Central memory CD8-positive, alpha-beta T cell (primary cell): ENCODE data around the gene AGMO.

Source experiments
- ATAC-seq: fragments of 150-1000 bp; cut with Tn5 transposase; replicated peaks from 2 replicates; pipeline ENCODE4 v1.10.0; 2022; ENCODE audit warnings: mild to moderate bottlenecking, moderate FRiP score, moderate number of reproducible peaks; ENCODE audit not compliant: poor library complexity, severe bottlenecking; ENCODE audit errors: extremely low read depth
- DNase-seq, 2 donors: peaks; one replicate each; pipeline ENCODE4 v3.0.0; 2021; ENCODE audit warnings: low spot score in 2 of 2
- H3K27ac Mint-ChIP-seq: one replicate; pipeline ENCODE4 v1.8.0; 2022; ENCODE audit warnings: low read depth, mild to moderate bottlenecking, moderate library complexity, mixed read lengths
- H3K27me3 Mint-ChIP-seq: one replicate; pipeline ENCODE4 v1.8.0; 2022; ENCODE audit warnings: mixed read lengths
- H3K36me3 Mint-ChIP-seq: one replicate; pipeline ENCODE4 v1.8.0; 2022; ENCODE audit warnings: mild to moderate bottlenecking, moderate library complexity, mixed read lengths; ENCODE audit not compliant: insufficient read depth
- H3K4me1 Mint-ChIP-seq: one replicate; pipeline ENCODE4 v1.8.0; 2022; ENCODE audit warnings: mixed read lengths
- H3K4me3 Mint-ChIP-seq: one replicate; pipeline ENCODE4 v1.8.0; 2022; ENCODE audit warnings: mild to moderate bottlenecking, moderate library complexity, mixed read lengths
- H3K9me3 Mint-ChIP-seq: one replicate; pipeline ENCODE4 v1.8.0; 2022; ENCODE audit warnings: mixed read lengths

Gene AGMO

GRCh38 chr7:15487896-15488295 lies 73.9 kb downstream of the AGMO start:
- DNase-seq, result no peak
- no peaks in the 10 kb centered on the region for H3K36me3 Mint-ChIP-seq
- H3K27me3 Mint-ChIP-seq, result no peaks in the 10 kb centered on the region
- H3K4me3 Mint-ChIP-seq, result no peak overlapping the region
- ATAC-seq, result no peak
- no peaks in the 10 kb centered on the region for H3K4me1 Mint-ChIP-seq
- H3K9me3 Mint-ChIP-seq, result peaks cover 11% of the 10 kb centered on the region
- no peak overlapping the region for H3K27ac Mint-ChIP-seq

GRCh38 chr7:15485998-15486397 lies 75.8 kb downstream of the AGMO start:
- no peak for ATAC-seq
- no peaks in the 10 kb centered on the region for H3K36me3 Mint-ChIP-seq
- no peaks in the 10 kb centered on the region for H3K27me3 Mint-ChIP-seq
- H3K27ac Mint-ChIP-seq, result no peak overlapping the region
- no peaks in the 10 kb centered on the region for H3K4me1 Mint-ChIP-seq
- no peak for DNase-seq
- H3K9me3 Mint-ChIP-seq, result peaks cover 16% of the 10 kb centered on the region
- no peak overlapping the region for H3K4me3 Mint-ChIP-seq

DNA sequence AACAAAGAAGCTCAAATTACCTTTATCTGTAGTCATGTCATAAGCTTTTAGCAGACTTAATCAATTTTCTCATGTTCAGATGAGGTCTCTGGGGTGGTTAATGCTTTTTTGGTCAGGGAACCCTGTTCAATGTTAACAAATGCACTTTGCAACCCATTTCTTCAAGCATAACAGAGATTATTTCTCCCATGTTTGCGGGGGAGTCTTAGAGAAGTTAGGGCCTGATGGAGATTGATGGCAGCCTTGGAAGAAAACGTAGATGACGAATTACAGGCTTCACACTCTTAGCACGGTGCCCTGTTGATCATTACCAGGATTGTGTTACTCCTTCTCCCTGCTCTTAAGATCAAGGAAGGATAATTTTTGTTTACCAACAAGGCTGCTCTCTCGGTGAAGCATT lies 76.4 kb downstream of the AGMO start:
- Mint-ChIP-seq H3K27ac (no peak overlapping the region), H3K27me3 (no peaks in the 10 kb centered on the region), H3K36me3 (no peaks in the 10 kb centered on the region), H3K9me3 (peaks cover 16% of the 10 kb centered on the region), H3K4me1 (no peaks in the 10 kb centered on the region), H3K4me3 (no peak overlapping the region)
- no peak for ATAC-seq
- no peak for DNase-seq

GRCh38 chr7:15481132-15481531 lies 80.7 kb downstream of the AGMO start:
- no peak for DNase-seq
- Mint-ChIP-seq H3K9me3 (peaks cover 30% of the 10 kb centered on the region), H3K36me3 (no peaks in the 10 kb centered on the region), H3K4me1 (no peaks in the 10 kb centered on the region), H3K27ac (no peak overlapping the region), H3K4me3 (no peak overlapping the region), H3K27me3 (no peaks in the 10 kb centered on the region)
- no peak for ATAC-seq

DNA sequence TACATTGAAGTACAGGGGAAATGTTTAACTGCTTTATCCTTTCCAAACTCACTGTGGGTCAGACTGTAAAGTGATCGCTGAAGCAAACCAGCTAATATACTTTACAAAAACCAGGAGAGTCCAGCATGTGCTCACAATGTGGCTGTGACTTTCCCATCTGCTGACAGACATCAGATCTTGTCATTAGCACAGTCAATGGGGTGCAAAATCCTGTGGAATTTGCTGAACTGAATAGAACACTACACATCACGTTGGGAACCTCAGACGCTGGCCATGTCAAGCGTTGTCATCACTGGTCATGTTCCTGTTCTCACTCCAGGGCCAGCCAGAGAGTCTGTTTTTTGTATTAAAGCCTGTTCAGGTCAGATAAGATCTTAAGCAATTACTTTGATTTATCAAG lies 83.4 kb downstream of the AGMO start:
- Mint-ChIP-seq H3K9me3 (peaks cover 20% of the 10 kb centered on the region), H3K36me3 (no peaks in the 10 kb centered on the region), H3K27me3 (no peaks in the 10 kb centered on the region), H3K27ac (no peak overlapping the region), H3K4me1 (no peaks in the 10 kb centered on the region), H3K4me3 (no peak overlapping the region)
- ATAC-seq (no peak), DNase-seq (no peak)

DNA sequence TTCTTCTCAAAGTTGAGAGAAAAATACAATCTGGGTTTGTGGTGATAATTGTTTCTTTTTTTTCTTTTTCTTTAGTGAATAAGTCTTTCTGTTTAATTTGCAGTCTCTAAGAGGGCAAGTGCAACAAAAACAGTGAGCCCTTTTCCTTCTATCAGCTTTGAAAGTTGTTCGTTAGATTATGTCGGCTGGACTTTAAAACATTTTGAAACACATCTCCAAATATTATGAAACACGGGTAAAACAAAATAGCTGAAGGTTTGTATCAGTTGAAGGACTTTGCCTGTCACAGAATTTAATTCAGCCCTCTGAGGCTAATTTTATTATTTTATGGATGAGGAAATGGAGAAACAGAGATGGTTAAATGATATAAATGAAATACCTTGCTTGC lies 85.3 kb downstream of the AGMO start:
- Mint-ChIP-seq H3K27ac (no peak overlapping the region), H3K36me3 (no peaks in the 10 kb centered on the region), H3K4me1 (no peaks in the 10 kb centered on the region), H3K27me3 (no peaks in the 10 kb centered on the region), H3K4me3 (no peak overlapping the region), H3K9me3 (peaks cover 15% of the 10 kb centered on the region)
- no peak for DNase-seq
- no peak for ATAC-seq

- Mint-ChIP-seq H3K4me1 (no peaks in the 10 kb centered on the region), H3K27me3 (no peaks in the 10 kb centered on the region), H3K9me3 (peaks cover 15% of the 10 kb centered on the region), H3K27ac (no peak overlapping the region), H3K4me3 (no peak overlapping the region), H3K36me3 (no peaks in the 10 kb centered on the region)
- no peak for ATAC-seq
- DNase-seq, result no peak
These were observed 85.8 kb downstream of the AGMO start for GRCh38 chr7:15475808-15476530.

GRCh38 chr7:15471669-15471950 lies 90.2 kb downstream of the AGMO start:
- H3K36me3 Mint-ChIP-seq, result no peaks in the 10 kb centered on the region
- H3K27me3 Mint-ChIP-seq, result no peaks in the 10 kb centered on the region
- DNase-seq (no peak), ATAC-seq (no peak)
- no peaks in the 10 kb centered on the region for H3K9me3 Mint-ChIP-seq
- H3K4me3 Mint-ChIP-seq, result no peak overlapping the region
- H3K4me1 Mint-ChIP-seq, result no peaks in the 10 kb centered on the region
- no peak overlapping the region for H3K27ac Mint-ChIP-seq

DNA sequence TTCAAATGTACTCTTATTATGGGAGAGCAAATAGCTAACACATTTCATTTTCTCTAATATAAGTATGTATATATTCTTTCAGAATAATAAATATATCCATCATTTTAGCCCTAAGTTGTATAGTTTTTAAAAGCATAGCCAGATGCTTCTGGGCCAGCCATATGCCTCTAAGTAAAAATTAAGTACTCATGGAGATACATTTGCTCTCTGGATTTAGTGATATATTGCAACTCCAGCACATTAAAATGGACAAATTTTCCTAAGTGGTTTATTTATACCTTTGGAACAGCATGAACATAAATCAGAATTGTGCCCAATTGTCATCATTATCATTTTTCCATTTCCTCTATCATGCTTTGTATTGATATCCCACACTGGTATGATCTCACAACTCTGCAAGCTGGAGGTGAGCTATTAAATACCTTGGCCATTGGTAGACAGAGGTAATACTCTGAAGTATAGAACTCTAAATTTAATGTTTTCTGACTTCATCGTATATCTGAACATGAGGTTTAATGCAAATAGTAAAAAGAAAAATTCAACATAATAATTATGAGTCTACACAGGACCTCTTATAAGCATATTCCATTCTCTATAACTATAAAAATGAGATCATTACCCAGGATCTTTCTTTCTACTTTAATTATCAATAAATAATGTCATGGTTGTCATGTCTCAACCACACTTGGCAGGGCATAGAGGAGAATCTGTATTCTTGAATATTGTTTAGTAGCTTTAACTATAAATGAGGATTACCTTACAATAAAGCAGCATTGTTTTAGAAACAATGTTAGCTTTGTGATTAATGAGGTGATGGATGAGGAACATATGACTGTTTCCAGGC lies 90.8 kb downstream of the AGMO start:
- H3K9me3 Mint-ChIP-seq, result no peaks in the 10 kb centered on the region
- no peak overlapping the region for H3K4me3 Mint-ChIP-seq
- no peak overlapping the region for H3K27ac Mint-ChIP-seq
- ATAC-seq, result no peak
- no peaks in the 10 kb centered on the region for H3K36me3 Mint-ChIP-seq
- no peaks in the 10 kb centered on the region for H3K27me3 Mint-ChIP-seq
- DNase-seq, result no peak
- H3K4me1 Mint-ChIP-seq, result no peaks in the 10 kb centered on the region

- no peak overlapping the region for H3K4me3 Mint-ChIP-seq
- H3K27ac Mint-ChIP-seq, result no peak overlapping the region
- H3K27me3 Mint-ChIP-seq, result no peaks in the 10 kb centered on the region
- no peaks in the 10 kb centered on the region for H3K36me3 Mint-ChIP-seq
- H3K4me1 Mint-ChIP-seq, result no peaks in the 10 kb centered on the region
- no peaks in the 10 kb centered on the region for H3K9me3 Mint-ChIP-seq
- DNase-seq, result no peak
- ATAC-seq, result no peak
These were observed 97.1 kb downstream of the AGMO start for GRCh38 chr7:15464667-15465121.

- no peak overlapping the region for H3K27ac Mint-ChIP-seq
- ATAC-seq (no peak), DNase-seq (no peak)
- H3K4me1 Mint-ChIP-seq, result no peaks in the 10 kb centered on the region
- no peaks in the 10 kb centered on the region for H3K27me3 Mint-ChIP-seq
- H3K4me3 Mint-ChIP-seq, result no peak overlapping the region
- no peaks in the 10 kb centered on the region for H3K36me3 Mint-ChIP-seq
- peaks cover 4% of the 10 kb centered on the region for H3K9me3 Mint-ChIP-seq
These were observed 97.8 kb downstream of the AGMO start for GRCh38 chr7:15463801-15464666.

- Mint-ChIP-seq H3K4me1 (no peaks in the 10 kb centered on the region), H3K27me3 (no peaks in the 10 kb centered on the region), H3K36me3 (no peaks in the 10 kb centered on the region), H3K4me3 (no peak overlapping the region), H3K9me3 (peaks cover 6% of the 10 kb centered on the region), H3K27ac (no peak overlapping the region)
- no peak for ATAC-seq
- no peak for DNase-seq
These were observed 99.0 kb downstream of the AGMO start for GRCh38 chr7:15462721-15463389.
